Measurements from ENCODE around the gene CASZ1.
A peak's percentile ranks its signal among the peaks of the same experiment; 100 is the strongest.

The CASZ1 gene

DNA sequence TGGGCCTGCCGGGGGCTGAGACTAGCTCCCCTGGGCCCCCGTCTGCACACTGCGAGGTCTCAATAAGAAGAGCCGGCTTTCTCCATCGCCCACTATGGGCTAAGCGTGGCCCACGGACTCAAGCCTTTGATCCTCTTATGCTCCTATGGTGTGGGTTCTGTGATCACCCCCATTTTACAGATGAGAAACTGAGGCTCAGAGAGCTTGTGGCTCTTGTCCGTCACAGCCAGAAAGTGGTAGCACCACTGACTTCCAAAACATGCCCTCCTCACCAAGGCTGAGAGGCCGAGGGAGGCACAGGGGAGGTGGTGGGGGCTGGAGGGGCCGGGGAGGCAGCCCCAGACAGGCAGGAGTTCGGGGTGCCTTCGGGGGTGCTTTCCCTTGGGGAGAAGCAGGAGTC, 39.0 kb upstream of the CASZ1 start:
- H3K4me2 ChIP-seq = no peak overlapping the region
- H4K20me1 ChIP-seq (ENCODE audit: insufficient read depth) = no peaks in the 10 kb centered on the region
- no peak overlapping the region for H3K9ac ChIP-seq
- TF ChIP-seq, protein P1, sequence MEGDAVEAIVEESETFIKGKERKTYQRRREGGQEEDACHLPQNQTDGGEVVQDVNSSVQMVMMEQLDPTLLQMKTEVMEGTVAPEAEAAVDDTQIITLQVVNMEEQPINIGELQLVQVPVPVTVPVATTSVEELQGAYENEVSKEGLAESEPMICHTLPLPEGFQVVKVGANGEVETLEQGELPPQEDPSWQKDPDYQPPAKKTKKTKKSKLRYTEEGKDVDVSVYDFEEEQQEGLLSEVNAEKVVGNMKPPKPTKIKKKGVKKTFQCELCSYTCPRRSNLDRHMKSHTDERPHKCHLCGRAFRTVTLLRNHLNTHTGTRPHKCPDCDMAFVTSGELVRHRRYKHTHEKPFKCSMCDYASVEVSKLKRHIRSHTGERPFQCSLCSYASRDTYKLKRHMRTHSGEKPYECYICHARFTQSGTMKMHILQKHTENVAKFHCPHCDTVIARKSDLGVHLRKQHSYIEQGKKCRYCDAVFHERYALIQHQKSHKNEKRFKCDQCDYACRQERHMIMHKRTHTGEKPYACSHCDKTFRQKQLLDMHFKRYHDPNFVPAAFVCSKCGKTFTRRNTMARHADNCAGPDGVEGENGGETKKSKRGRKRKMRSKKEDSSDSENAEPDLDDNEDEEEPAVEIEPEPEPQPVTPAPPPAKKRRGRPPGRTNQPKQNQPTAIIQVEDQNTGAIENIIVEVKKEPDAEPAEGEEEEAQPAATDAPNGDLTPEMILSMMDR (conservative IDR thresholded peaks at IDR 0.05; ENCODE audit: low read depth, low read length) = no peak
- no peak overlapping the region for H3K27ac ChIP-seq
- peaks cover 91% of the 10 kb centered on the region for H3K27me3 ChIP-seq (ENCODE audit: insufficient read depth, low read depth)
- H3K36me3 ChIP-seq (ENCODE audit: insufficient read depth) = no peaks in the 10 kb centered on the region
- no peaks in the 10 kb centered on the region for H3K4me1 ChIP-seq (ENCODE audit: low read depth, poor library complexity, severe bottlenecking)
- H3K79me2 ChIP-seq (ENCODE audit: insufficient read depth, low read depth) = no peaks in the 10 kb centered on the region
- no peak overlapping the region for H3K4me3 ChIP-seq (IDR thresholded peaks at IDR 0.05; ENCODE audit: insufficient read depth, low read depth, low read length)
- H2AFZ ChIP-seq (ENCODE audit: low read depth) = peak overlapping the region; percentile 30; the same call in 1 of the 2 replicates

- peaks cover 91% of the 10 kb centered on the region for H3K27me3 ChIP-seq (ENCODE audit: insufficient read depth, low read depth)
- H3K4me3 ChIP-seq (IDR thresholded peaks at IDR 0.05; ENCODE audit: insufficient read depth, low read depth, low read length) = no peak overlapping the region
- H3K4me1 ChIP-seq (ENCODE audit: low read depth, poor library complexity, severe bottlenecking) = no peaks in the 10 kb centered on the region
- no peaks in the 10 kb centered on the region for H3K79me2 ChIP-seq (ENCODE audit: insufficient read depth, low read depth)
- no peak overlapping the region for H2AFZ ChIP-seq (ENCODE audit: low read depth)
- TF ChIP-seq, protein P1 (conservative IDR thresholded peaks at IDR 0.05; ENCODE audit: low read depth, low read length) = no peak
- H3K9ac ChIP-seq = no peak overlapping the region
- no peaks in the 10 kb centered on the region for H4K20me1 ChIP-seq (ENCODE audit: insufficient read depth)
- H3K36me3 ChIP-seq (ENCODE audit: insufficient read depth) = no peaks in the 10 kb centered on the region
- H3K4me2 ChIP-seq = no peak overlapping the region
- H3K27ac ChIP-seq = no peak overlapping the region
Measured at GRCh38 chr1:10834770-10835412, 38.4 kb upstream of the CASZ1 start.

DNA sequence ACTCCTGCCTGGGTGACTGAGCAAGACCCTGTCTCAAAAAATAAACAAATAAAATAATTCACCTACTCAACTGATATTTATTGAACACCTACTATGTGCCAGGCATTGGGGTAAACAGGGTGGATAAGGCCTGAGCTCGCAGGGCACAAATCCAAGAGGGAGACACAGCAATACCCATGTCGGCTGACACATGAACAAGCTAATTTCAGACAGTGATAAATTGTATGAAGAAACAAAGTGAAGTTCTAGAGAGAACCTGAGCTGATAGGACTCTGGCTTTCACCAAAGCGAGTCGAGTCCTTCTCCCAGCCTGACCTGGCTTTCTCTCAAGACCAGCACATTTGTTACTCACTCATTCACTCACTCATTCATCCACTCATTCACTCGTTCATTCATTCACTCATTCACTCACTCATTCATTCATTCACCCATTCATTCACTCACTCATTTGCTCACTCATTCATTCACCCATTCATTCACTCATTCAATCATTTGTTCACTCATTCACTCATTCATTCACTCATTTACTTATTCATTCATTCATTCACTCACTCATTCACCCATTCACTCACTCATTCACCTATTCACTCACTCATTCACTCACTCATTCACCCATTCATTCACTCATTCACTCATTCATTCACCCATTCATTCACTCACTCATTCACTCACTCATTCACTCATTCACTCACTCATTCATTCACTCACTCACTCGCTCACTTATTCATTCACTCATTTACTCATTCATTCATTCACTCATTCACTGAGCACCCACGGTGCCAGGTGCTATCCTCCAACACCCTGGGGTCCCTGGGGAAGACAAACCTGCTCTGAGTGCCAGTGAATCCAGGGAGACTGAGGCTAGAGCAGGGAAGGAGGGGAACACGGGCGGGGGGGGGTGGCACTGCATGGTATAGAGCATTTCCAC, 37.4 kb upstream of the CASZ1 start:
- TF ChIP-seq, protein P1 (conservative IDR thresholded peaks at IDR 0.05; ENCODE audit: low read depth, low read length) = no peak
- no peak overlapping the region for H3K4me2 ChIP-seq
- H2AFZ ChIP-seq (ENCODE audit: low read depth) = no peak overlapping the region
- H3K27ac ChIP-seq = no peak overlapping the region
- no peak overlapping the region for H3K4me3 ChIP-seq (IDR thresholded peaks at IDR 0.05; ENCODE audit: insufficient read depth, low read depth, low read length)
- H3K36me3 ChIP-seq (ENCODE audit: insufficient read depth) = no peaks in the 10 kb centered on the region
- no peaks in the 10 kb centered on the region for H3K4me1 ChIP-seq (ENCODE audit: low read depth, poor library complexity, severe bottlenecking)
- no peaks in the 10 kb centered on the region for H4K20me1 ChIP-seq (ENCODE audit: insufficient read depth)
- H3K27me3 ChIP-seq (ENCODE audit: insufficient read depth, low read depth) = peaks cover 93% of the 10 kb centered on the region
- H3K79me2 ChIP-seq (ENCODE audit: insufficient read depth, low read depth) = no peaks in the 10 kb centered on the region
- no peak overlapping the region for H3K9ac ChIP-seq

GRCh38 chr1:10832703-10833102, 36.3 kb upstream of the CASZ1 start:
- Histone ChIP-seq H3K4me3 (IDR thresholded peaks at IDR 0.05; ENCODE audit: insufficient read depth, low read depth, low read length) (no peak overlapping the region), H2AFZ (ENCODE audit: low read depth) (no peak overlapping the region), H3K4me1 (ENCODE audit: low read depth, poor library complexity, severe bottlenecking) (no peaks in the 10 kb centered on the region), H3K4me2 (no peak overlapping the region), H3K27me3 (ENCODE audit: insufficient read depth, low read depth) (peaks cover 92% of the 10 kb centered on the region), H3K9ac (no peak overlapping the region), H4K20me1 (ENCODE audit: insufficient read depth) (no peaks in the 10 kb centered on the region), H3K36me3 (ENCODE audit: insufficient read depth) (no peaks in the 10 kb centered on the region), H3K27ac (no peak overlapping the region), H3K79me2 (ENCODE audit: insufficient read depth, low read depth) (no peaks in the 10 kb centered on the region)
- TF ChIP-seq, protein P1 (conservative IDR thresholded peaks at IDR 0.05; ENCODE audit: low read depth, low read length) = no peak
